GM12878 (cell line): ENCODE data around the gene EAF1. TPM values are rescaled to one million over a fixed set of nuclear protein-coding genes. Genes with fewer than 3 reads are reported as not detected.
A peak's percentile ranks its signal among the peaks of the same experiment; 100 is the strongest.
"Not testable (repeated sequence)": the region's sequence is repeated elsewhere in the genome, so short reads cannot be mapped to it uniquely, and the experiment has no call there.

Experiments used
- ATAC-seq: fragments of 200-7000 bp; cut with Tn5 transposase; 3 replicates; pipeline ENCODE4 v1.9.1; 2020; ENCODE audit warnings: mild to moderate bottlenecking, moderate library complexity
- BruUV-seq: library from RNA; stranded (reverse); fragments of 400-500 nt; replicated peaks from 2 replicates; lab custom pipeline; 2021; lab: Mats Ljungman, UMichigan
- CTCF ChIA-PET: fragments of 300-600 bp; sonication (Branson Sonifier 250); formaldehyde crosslinking; extraction: SDS; loops from one replicate; lab custom pipeline; 2021; ENCODE audit warnings: inconsistent platforms; lab: Yijun Ruan, JAX
- POLR2A ChIA-PET: fragments of 350-600 bp; formaldehyde crosslinking; extraction: SDS; loops from one replicate; lab custom pipeline; 2021; ENCODE audit warnings: inconsistent platforms; lab: Charles Lee
- RAD21 ChIA-PET: fragments of 300-600 bp; sonication (Branson Sonifier 250); formaldehyde crosslinking; loops from one replicate; lab custom pipeline; 2023; ENCODE audit warnings: antibody characterized with exemption; ENCODE audit not compliant: unreplicated experiment; lab: Charles Lee
- SMC1A ChIA-PET: fragments of 300-600 bp; sonication (Branson Sonifier 250); formaldehyde crosslinking; loops from one replicate; lab custom pipeline; 2023; ENCODE audit not compliant: unreplicated experiment, uncharacterized antibody; lab: Charles Lee
- DNase-seq: peaks from one replicate; pipeline ENCODE4 v3.0.0-alpha.2; 2011; ENCODE audit warnings: low read depth, low spot score
- FAIRE-seq: peaks from 3 replicates; lab custom pipeline; 2011; peaks lifted over from hg19 to GRCh38; lab: Jason Lieb, UNC
- H2AFZ ChIP-seq: 2 replicates; pipeline ENCODE4 v1.6.0; 2011; ENCODE audit warnings: low read depth, low read length, control low read depth; ENCODE audit not compliant: control insufficient read depth
- H3K27ac ChIP-seq: 2 replicates; pipeline ENCODE4 v1.5.1; 2011; ENCODE audit warnings: control low read depth; ENCODE audit not compliant: control insufficient read depth, insufficient read depth
- H3K27me3 ChIP-seq, 2 experiments: replicated peaks in 1 of 2; 2 replicates each; pipeline versions ENCODE4 v1.6.0 to v1.6.1; 2011; ENCODE audit warnings: low read length in 1 of 2; ENCODE audit not compliant: control insufficient read depth in 2 of 2, insufficient read depth in 2 of 2
- H3K36me3 ChIP-seq, 2 experiments: 2 replicates each; pipeline ENCODE4 v1.5.1; 2011; ENCODE audit warnings: low read length in 1 of 2; ENCODE audit not compliant: control insufficient read depth in 2 of 2, insufficient read depth in 2 of 2
- H3K4me1 ChIP-seq: 2 replicates; pipeline ENCODE4 v1.6.1; 2011; ENCODE audit warnings: mild to moderate bottlenecking, low read length, moderate library complexity, mixed read lengths; ENCODE audit not compliant: control insufficient read depth, insufficient read depth
- H3K4me2 ChIP-seq: 2 replicates; pipeline ENCODE4 v1.6.0; 2011; ENCODE audit warnings: control low read depth; ENCODE audit not compliant: control insufficient read depth, insufficient read depth
- H3K4me3 ChIP-seq: fragments of 200-600 bp; sonication (generic); 2 replicates; pipeline ENCODE4 v1.5.1; 2016
- H3K79me2 ChIP-seq: 2 replicates; pipeline ENCODE4 v1.6.0; 2011; ENCODE audit warnings: low read length; ENCODE audit not compliant: control insufficient read depth, insufficient read depth
- H3K9ac ChIP-seq: 2 replicates; pipeline ENCODE4 v1.8.0; 2011; ENCODE audit warnings: low read length, control low read depth, mixed read lengths; ENCODE audit not compliant: control insufficient read depth, insufficient read depth
- H3K9me3 ChIP-seq: replicated peaks from 3 replicates; pipeline ENCODE4 v1.5.1; 2011; ENCODE audit warnings: mild to moderate bottlenecking, low read length; ENCODE audit not compliant: control insufficient read depth, insufficient read depth
- H4K20me1 ChIP-seq: 2 replicates; pipeline ENCODE4 v1.6.0; 2011; ENCODE audit not compliant: control insufficient read depth, insufficient read depth
- ASH2L ChIP-seq: fragments of 300-600, 200-600 bp; sonication (generic); IDR thresholded peaks from 2 replicates; pipeline ENCODE4 v1.6.1; 2017; ENCODE audit warnings: low read depth, mild to moderate bottlenecking, borderline replicate concordance
- ATF3 ChIP-seq: IDR thresholded peaks from 2 replicates; pipeline ENCODE4 v1.6.1; 2011; ENCODE audit warnings: low read depth, mild to moderate bottlenecking, low read length, moderate library complexity, borderline replicate concordance; ENCODE audit errors: extremely low read depth
- LARP7 ChIP-seq: fragments of 450-650 bp; IDR thresholded peaks from 2 replicates; pipeline ENCODE4 v1.6.1; 2017; ENCODE audit warnings: mild to moderate bottlenecking
- MLLT1 ChIP-seq: fragments of 450-650 bp; IDR thresholded peaks from 2 replicates; pipeline ENCODE4 v1.6.1; 2016; ENCODE audit warnings: mild to moderate bottlenecking
- RAD51 ChIP-seq: fragments of 450-650 bp; IDR thresholded peaks from 2 replicates; pipeline ENCODE4 v1.6.1; 2016; ENCODE audit warnings: moderate library complexity, mild to moderate bottlenecking, inconsistent platforms
- SMC3 ChIP-seq: IDR thresholded peaks from 2 replicates; pipeline ENCODE4 v1.6.1; 2011; ENCODE audit warnings: low read length, improper control_type of control experiment, borderline replicate concordance
- SUZ12 ChIP-seq: fragments of 200-600 bp; sonication (generic); IDR thresholded peaks from one replicate; pipeline ENCODE4 v1.6.1; 2018; ENCODE audit warnings: antibody characterized with exemption, mild to moderate bottlenecking; ENCODE audit not compliant: unreplicated experiment
- TARDBP ChIP-seq: IDR thresholded peaks from 2 replicates; pipeline ENCODE4 v1.6.1; 2016; ENCODE audit warnings: borderline replicate concordance
- TBL1XR1 ChIP-seq: IDR thresholded peaks from 2 replicates; pipeline ENCODE4 v1.6.1; 2012; ENCODE audit warnings: low read depth, low read length, improper control_type of control experiment
- WGBS: methylation state at CpG from one replicate; pipeline ENCODE4 v1.1.6; 2016; ENCODE audit warnings: low lambda C conversion rate; ENCODE audit not compliant: insufficient replicate concordance, insufficient coverage; ENCODE audit errors: missing lambda C conversion rate; 5-methylcytosine and 5-hydroxymethylcytosine counted together
- in situ Hi-C: fragments of 300-500 bp; cut with MboI; formaldehyde crosslinking; loops from 9 replicates; pipeline ENCODE4 v1.14.3; 2018; ENCODE audit warnings: mixed read lengths
- intact Hi-C: fragments of 100-400 bp; cut with micrococcal nuclease; formaldehyde crosslinking; loops from one replicate; pipeline ENCODE4 v1.14.2; 2022; ENCODE audit not compliant: unreplicated experiment
- polyA plus RNA-seq, 11 experiments: library from polyadenylated mRNA; depleted of rRNA in 4 of 11; unstranded in 6 of 11; stranded (reverse) in 5 of 11; fragments of >200 nt; fragmentation: Nextera tagmentation in 4 of 11; fragmentation: Illumina TruSeq in 1 of 11; extraction: Ambion mirVana in 4 of 11; extraction: Trizol in 1 of 11; gene quantifications; 1 replicate in 1 of 11; 2 replicates in 10 of 11; pipeline versions ENCODE4 v1.2.1 to v1.2.3, GENCODE V29; 2011 to 2016; ENCODE audit warnings: inconsistent platforms in 2 of 11, missing spikeins in 2 of 11, low read depth in 1 of 11
- total RNA-seq, 4 experiments: library from RNA; depleted of rRNA in 3 of 4; stranded (reverse); fragments of >200 nt in 3 of 4; fragmentation: Illumina TruSeq in 1 of 4; extraction: Trizol in 1 of 4; gene quantifications; 2 replicates each; pipeline versions ENCODE4 v1.2.1 to v1.2.3, GENCODE V29; 2013 to 2021

The EAF1 gene
- total and polyA plus RNA-seq, 10 of the 15 experiments (the other 5 are each of a cell fraction or from before 2014, with no cell fraction given) = 6.8 to 21.6 (median 15.6) TPM

DNA sequence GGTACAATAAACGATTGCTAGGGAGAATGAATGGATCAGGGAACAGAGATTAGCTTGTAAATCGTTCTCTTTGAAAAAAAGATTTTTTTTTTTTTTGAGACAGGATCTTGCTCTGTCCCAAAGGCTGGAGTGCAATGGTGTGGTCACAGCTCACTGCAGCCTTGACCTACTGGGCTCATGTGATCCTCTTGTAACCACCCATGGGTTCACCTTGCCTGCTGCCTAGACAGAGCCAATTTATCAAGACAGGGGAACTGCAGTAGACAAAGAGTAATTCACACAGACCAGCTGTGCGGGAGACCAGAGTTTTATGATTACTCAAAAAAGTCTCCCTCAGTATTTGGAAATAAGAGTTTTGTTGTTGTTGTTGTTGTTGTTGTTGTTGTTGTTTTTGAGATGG, 39.7 kb upstream of the EAF1 start:
- Histone ChIP-seq H3K4me1 (peaks cover 70% of the 10 kb centered on the region), H3K4me3 (no peak overlapping the region; the same call in 1 of the 2 replicates), H3K9me3 (peaks cover 9% of the 10 kb centered on the region), H3K36me3 (no peaks in the 10 kb centered on the region), H4K20me1 (no peaks in the 10 kb centered on the region), H3K4me2 (no peak overlapping the region; the same call in 1 of the 2 replicates), H3K79me2 (no peaks in the 10 kb centered on the region), H3K27me3 (no peaks in the 10 kb centered on the region), H2AFZ (no peak overlapping the region; the same call in 1 of the 2 replicates), H3K27ac (peak overlapping the region; percentile 5; the same call in 1 of the 2 replicates), H3K9ac (no peak overlapping the region)
- ChIA-PET POLR2A (interaction anchor here (1.2 kb wide), 1 partner anchor 33 kb away, joined by 4 read pairs; no protein-coding TSS in a partner anchor), CTCF (interaction anchor here (1.0 to 6.3 kb wide), 7 partner anchors 9 to 184 kb away, joined by 3 to 98 read pairs (median 6); no protein-coding TSS in a partner anchor), RAD21 (interaction anchor here (0.7 to 2.4 kb wide), 10 partner anchors 8 to 279 kb away, joined by 3 to 10 read pairs (median 4); no protein-coding TSS in a partner anchor), SMC1A (interaction anchor here (0.6 to 6.4 kb wide), 12 partner anchors 11 to 169 kb away, joined by 3 to 59 read pairs (median 3); no protein-coding TSS in a partner anchor)
- WGBS = 47% methylated on average over 3 of the region's 3 CpGs
- DNase-seq = no peak
- FAIRE-seq = no peak
- TF ChIP-seq TBL1XR1 = no peak
- TF ChIP-seq RAD51 = no peak
- TF ChIP-seq SMC3 = no peak
- no peak for TF ChIP-seq ASH2L
- no peak for TF ChIP-seq SUZ12
- TF ChIP-seq ATF3 = no peak
- TF ChIP-seq LARP7 = no peak
- TF ChIP-seq TARDBP = no peak
- peak; percentile 50; the same call in 1 of the 2 replicates for TF ChIP-seq MLLT1
- in situ Hi-C loops (no loop called here), intact Hi-C loops (no loop called here)
- no TSS peak for BruUV-seq
- ATAC-seq = peak; percentile 25

GRCh38 chr3:15388335-15388734, 39.1 kb upstream of the EAF1 start:
- CTCF ChIA-PET = interaction anchor here (0.8 to 6.3 kb wide), 8 partner anchors 9 to 180 kb away, joined by 3 to 98 read pairs (median 5); no protein-coding TSS in a partner anchor
- 77% methylated on average over 3 of the region's 3 CpGs for WGBS
- H3K27me3 ChIP-seq, intact Hi-C loops, FAIRE-seq, DNase-seq, H3K9ac ChIP-seq, H3K9me3 ChIP-seq, POLR2A ChIA-PET, H3K4me3 ChIP-seq, ATAC-seq, in situ Hi-C loops, H4K20me1 ChIP-seq, H3K79me2 ChIP-seq, H3K36me3 ChIP-seq, H2AFZ ChIP-seq, BruUV-seq: not testable (repeated sequence)
- Histone ChIP-seq H3K27ac (peak overlapping the region; percentile 56), H3K4me1 (peaks cover 65% of the 10 kb centered on the region), H3K4me2 (peak overlapping the region; percentile 28; the same call in 1 of the 2 replicates)
- RAD21 ChIA-PET = interaction anchor here (0.7 to 2.4 kb wide), 10 partner anchors 8 to 280 kb away, joined by 3 to 10 read pairs (median 4); no protein-coding TSS in a partner anchor
- SMC1A ChIA-PET = interaction anchor here (0.6 to 6.4 kb wide), 7 partner anchors 10 to 166 kb away, joined by 3 to 59 read pairs (median 3); no protein-coding TSS in a partner anchor
